DOHH2 (cell line): ENCODE data around the gene LHFPL6.

Experiments
- H3F3A ChIP-seq: fragments of 200-600 bp; sonication (generic), shearing (Covaris generic); 2 replicates; pipeline ENCODE4 v1.6.0; 2016; ENCODE audit warnings: antibody characterized with exemption, mild to moderate bottlenecking; ENCODE audit not compliant: control insufficient read depth, insufficient read depth
- H3K27ac ChIP-seq: fragments of 200-600 bp; sonication (generic); 2 replicates; pipeline ENCODE4 v1.5.1; 2014; ENCODE audit warnings: low read depth, mild to moderate bottlenecking, low read length, moderate library complexity
- H3K27me3 ChIP-seq: fragments of 200-600 bp; sonication (generic); 2 replicates; pipeline ENCODE4 v1.6.1; 2014; ENCODE audit warnings: mild to moderate bottlenecking, low read length, mixed read lengths; ENCODE audit not compliant: control insufficient read depth
- H3K36me3 ChIP-seq: fragments of 200-600 bp; sonication (generic); 2 replicates; pipeline ENCODE4 v1.6.1; 2014; ENCODE audit warnings: mild to moderate bottlenecking, low read length, moderate library complexity, mixed read lengths; ENCODE audit not compliant: control insufficient read depth
- H3K4me1 ChIP-seq: fragments of 200-600 bp; sonication (generic); 2 replicates; pipeline ENCODE4 v1.6.1; 2014; ENCODE audit warnings: mild to moderate bottlenecking, low read length, mixed read lengths; ENCODE audit not compliant: control insufficient read depth
- H3K4me2 ChIP-seq: fragments of 200-600 bp; sonication (generic); 2 replicates; pipeline ENCODE4 v1.6.0; 2014; ENCODE audit warnings: mild to moderate bottlenecking, low read length, moderate library complexity
- H3K4me3 ChIP-seq: fragments of 200-600 bp; sonication (generic); 2 replicates; pipeline ENCODE4 v1.5.1; 2014; ENCODE audit warnings: mild to moderate bottlenecking, low read length, mixed read lengths
- H3K79me2 ChIP-seq: fragments of 200-600 bp; sonication (generic); 2 replicates; pipeline ENCODE4 v1.6.1; 2014; ENCODE audit warnings: mild to moderate bottlenecking, low read length, mixed read lengths; ENCODE audit not compliant: control insufficient read depth
- H3K9me2 ChIP-seq: fragments of 200-600 bp; sonication (generic); replicated peaks from 2 replicates; pipeline ENCODE4 v1.6.1; 2014; ENCODE audit warnings: mild to moderate bottlenecking, low read length, mixed read lengths; ENCODE audit not compliant: control insufficient read depth
- H3K9me3 ChIP-seq: fragments of 200-600 bp; sonication (generic); 2 replicates; pipeline ENCODE4 v1.6.1; 2014; ENCODE audit warnings: antibody characterized with exemption, low read length, mixed read lengths; ENCODE audit not compliant: control insufficient read depth, insufficient read depth
- H4K20me1 ChIP-seq: fragments of 200-600 bp; sonication (generic); 2 replicates; pipeline ENCODE4 v1.6.0; 2014; ENCODE audit warnings: low read depth, mild to moderate bottlenecking, antibody characterized with exemption, low read length, moderate library complexity; ENCODE audit not compliant: control insufficient read depth, insufficient read depth
- EZH2phosphoT487 ChIP-seq: fragments of 200-600 bp; sonication (generic); IDR thresholded peaks from 2 replicates; pipeline ENCODE4 v1.6.1; 2017; ENCODE audit warnings: borderline replicate concordance, mild to moderate bottlenecking, antibody characterized with exemption, low read length, moderate library complexity, mixed read lengths
- TF ChIP-seq, protein P1 (sequence below): fragments of 200-600 bp; sonication (generic); IDR thresholded peaks from one replicate; pipeline ENCODE4 v1.5.1; 2014; ENCODE audit warnings: antibody characterized with exemption, mild to moderate bottlenecking, low read depth, low read length; ENCODE audit not compliant: poor library complexity, severe bottlenecking

Gene LHFPL6

DNA sequence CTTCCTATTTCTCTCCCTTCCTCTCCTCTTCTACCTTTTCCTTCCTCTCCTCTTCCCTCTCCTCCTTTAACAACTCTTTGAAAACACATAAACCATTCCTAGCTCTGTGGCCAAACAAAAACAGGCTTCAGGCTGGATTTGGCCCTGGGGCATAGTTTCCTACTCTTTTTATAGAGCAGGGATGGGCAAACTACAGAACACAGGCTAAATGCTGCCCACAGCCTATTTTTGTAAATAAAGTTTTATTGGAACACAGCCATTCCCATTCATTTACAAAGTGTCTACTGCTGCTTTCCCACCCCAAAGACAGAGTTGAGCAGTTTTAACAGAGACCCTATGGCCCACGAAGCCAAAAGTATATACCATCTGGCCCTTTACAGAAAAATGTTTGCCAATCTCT lies 35.4 kb downstream of the LHFPL6 start:
- Histone ChIP-seq H3K9me3 (peaks cover 6% of the 10 kb centered on the region; the same call in 1 of the 2 replicates), H3K4me2 (no peak overlapping the region), H3K27me3 (no peaks in the 10 kb centered on the region), H3F3A (no peaks in the 10 kb centered on the region), H3K36me3 (peaks cover 8% of the 10 kb centered on the region), H3K79me2 (peaks cover 78% of the 10 kb centered on the region), H4K20me1 (no peaks in the 10 kb centered on the region), H3K9me2 (no peaks in the 10 kb centered on the region), H3K27ac (no peak overlapping the region), H3K4me3 (no peak overlapping the region), H3K4me1 (peaks cover 19% of the 10 kb centered on the region)
- no peak for TF ChIP-seq EZH2phosphoT487
- TF ChIP-seq, protein P1, sequence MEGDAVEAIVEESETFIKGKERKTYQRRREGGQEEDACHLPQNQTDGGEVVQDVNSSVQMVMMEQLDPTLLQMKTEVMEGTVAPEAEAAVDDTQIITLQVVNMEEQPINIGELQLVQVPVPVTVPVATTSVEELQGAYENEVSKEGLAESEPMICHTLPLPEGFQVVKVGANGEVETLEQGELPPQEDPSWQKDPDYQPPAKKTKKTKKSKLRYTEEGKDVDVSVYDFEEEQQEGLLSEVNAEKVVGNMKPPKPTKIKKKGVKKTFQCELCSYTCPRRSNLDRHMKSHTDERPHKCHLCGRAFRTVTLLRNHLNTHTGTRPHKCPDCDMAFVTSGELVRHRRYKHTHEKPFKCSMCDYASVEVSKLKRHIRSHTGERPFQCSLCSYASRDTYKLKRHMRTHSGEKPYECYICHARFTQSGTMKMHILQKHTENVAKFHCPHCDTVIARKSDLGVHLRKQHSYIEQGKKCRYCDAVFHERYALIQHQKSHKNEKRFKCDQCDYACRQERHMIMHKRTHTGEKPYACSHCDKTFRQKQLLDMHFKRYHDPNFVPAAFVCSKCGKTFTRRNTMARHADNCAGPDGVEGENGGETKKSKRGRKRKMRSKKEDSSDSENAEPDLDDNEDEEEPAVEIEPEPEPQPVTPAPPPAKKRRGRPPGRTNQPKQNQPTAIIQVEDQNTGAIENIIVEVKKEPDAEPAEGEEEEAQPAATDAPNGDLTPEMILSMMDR = no peak

DNA sequence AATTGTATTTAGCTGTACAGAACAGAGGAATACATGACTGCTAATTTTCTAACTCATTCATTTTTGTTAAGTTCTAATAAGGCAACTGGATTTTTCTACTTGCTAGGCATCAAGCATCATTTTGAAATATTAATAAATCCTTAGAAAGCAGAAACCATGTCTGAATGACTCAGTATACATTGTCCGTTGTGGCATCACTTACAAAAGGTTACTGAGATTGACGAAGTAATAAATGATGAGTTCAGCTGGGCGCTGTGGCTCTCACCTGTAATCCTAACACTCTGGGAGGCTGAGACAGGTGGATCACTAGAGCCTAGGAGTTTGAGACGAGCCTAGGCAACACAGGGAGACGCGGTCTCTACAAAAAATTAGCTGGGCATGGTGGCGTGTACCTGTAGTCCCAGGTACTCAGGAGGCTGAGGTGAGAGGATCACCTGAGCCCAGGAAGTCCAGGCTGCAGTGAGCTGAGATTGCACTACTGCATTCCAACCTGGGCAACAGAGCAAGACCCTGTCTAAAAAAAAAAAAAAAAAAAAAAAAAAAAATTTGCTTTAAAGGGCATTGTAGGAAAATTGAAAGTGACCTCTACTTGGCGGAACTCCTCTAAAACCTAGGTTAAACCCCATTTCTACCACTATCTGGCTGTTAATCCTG lies 36.6 kb downstream of the LHFPL6 start:
- H3K9me2 ChIP-seq = no peaks in the 10 kb centered on the region
- peaks cover 19% of the 10 kb centered on the region for H3K4me1 ChIP-seq
- no peak overlapping the region for H3K27ac ChIP-seq
- TF ChIP-seq, protein P1 = no peak
- no peak for TF ChIP-seq EZH2phosphoT487
- peaks cover under 1% of the 10 kb centered on the region; the same call in 1 of the 2 replicates for H3K36me3 ChIP-seq
- peaks cover 76% of the 10 kb centered on the region for H3K79me2 ChIP-seq
- no peaks in the 10 kb centered on the region for H3F3A ChIP-seq
- H3K27me3 ChIP-seq = no peaks in the 10 kb centered on the region
- H3K4me2 ChIP-seq = no peak overlapping the region
- no peak overlapping the region for H3K4me3 ChIP-seq
- no peaks in the 10 kb centered on the region for H4K20me1 ChIP-seq
- peaks cover 1% of the 10 kb centered on the region; the same call in 1 of the 2 replicates for H3K9me3 ChIP-seq

DNA sequence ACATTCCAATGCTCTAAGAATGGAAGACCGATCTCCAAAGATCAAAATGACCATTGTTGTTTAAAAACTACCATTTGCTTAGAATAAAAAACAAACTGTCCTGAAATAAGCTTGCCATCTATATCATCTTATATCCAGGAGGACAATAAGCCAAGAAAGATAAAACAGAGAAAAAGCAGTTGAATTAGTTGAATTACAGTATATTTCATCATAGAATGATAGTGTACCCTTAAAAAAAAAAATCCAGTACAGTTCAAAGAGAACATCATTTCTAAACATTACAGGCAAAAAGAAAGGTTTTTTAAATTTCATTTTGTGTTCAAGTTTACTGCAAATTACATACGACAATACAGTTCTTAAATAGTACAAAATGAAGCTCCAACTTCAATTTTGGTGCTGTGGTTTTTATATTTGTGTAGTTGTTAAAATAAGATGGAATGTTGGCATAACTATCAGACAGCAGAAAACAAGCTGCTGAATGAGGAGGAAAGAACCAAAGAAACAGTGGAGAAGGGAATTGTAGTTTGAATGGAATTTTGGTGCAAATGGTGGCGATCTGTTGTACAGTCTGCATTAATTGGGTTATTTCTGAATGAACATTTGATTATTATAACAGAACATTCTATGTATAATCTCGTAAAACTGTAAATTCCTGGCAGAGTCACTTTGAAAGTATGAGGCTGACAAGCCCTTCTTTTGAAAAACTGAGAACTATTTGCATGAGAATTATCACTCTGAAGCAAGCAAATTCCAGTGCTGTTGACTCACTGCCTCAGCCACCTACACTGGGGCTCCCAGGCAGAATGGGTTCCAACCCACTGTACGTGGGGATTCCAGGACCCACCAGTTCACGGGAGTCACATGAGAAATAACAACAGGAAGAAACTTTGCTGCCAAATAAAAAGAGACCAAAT lies 37.7 kb downstream of the LHFPL6 start:
- no peaks in the 10 kb centered on the region for H3K36me3 ChIP-seq
- no peak overlapping the region for H3K27ac ChIP-seq
- no peaks in the 10 kb centered on the region for H3K27me3 ChIP-seq
- H4K20me1 ChIP-seq = no peaks in the 10 kb centered on the region
- no peak overlapping the region for H3K4me3 ChIP-seq
- no peaks in the 10 kb centered on the region for H3F3A ChIP-seq
- H3K79me2 ChIP-seq = peaks cover 75% of the 10 kb centered on the region
- H3K9me3 ChIP-seq = no peaks in the 10 kb centered on the region
- H3K4me2 ChIP-seq = no peak overlapping the region
- no peaks in the 10 kb centered on the region for H3K9me2 ChIP-seq
- TF ChIP-seq EZH2phosphoT487 = no peak
- TF ChIP-seq, protein P1 = no peak
- H3K4me1 ChIP-seq = peaks cover 25% of the 10 kb centered on the region
